Measurements from ENCODE around the gene PLEKHA7. TPM values are rescaled to one million over a fixed set of nuclear protein-coding genes. Genes with fewer than 3 reads are reported as not detected.

Gene PLEKHA7
- total RNA-seq, 1 donor from 2014 or later, result 25.3 TPM

GRCh38 chr11:16759857-16760508 is 254.2 kb downstream of the PLEKHA7 start:
- H3K4me3 ChIP-seq (ENCODE audit: low read depth, low read length), result no peak overlapping the region
- TF ChIP-seq CTCF (IDR thresholded peaks at IDR 0.05; ENCODE audit: insufficient read depth, low read length, poor library complexity, severe bottlenecking), result no peak
- no peak for DNase-seq (ENCODE audit: low read depth)

GRCh38 chr11:16758382-16759024 is 255.7 kb downstream of the PLEKHA7 start:
- DNase-seq (ENCODE audit: low read depth), result no peak
- TF ChIP-seq CTCF (IDR thresholded peaks at IDR 0.05; ENCODE audit: insufficient read depth, low read length, poor library complexity, severe bottlenecking), result no peak
- no peaks in the 10 kb centered on the region for H3K36me3 ChIP-seq (ENCODE audit: control insufficient read depth, insufficient read depth, low read length)

More at GRCh38 chr11:16759857-16760508, 254.2 kb downstream of the PLEKHA7 start:
- no peaks in the 10 kb centered on the region for H3K36me3 ChIP-seq (ENCODE audit: control insufficient read depth, insufficient read depth, low read length)
- no peaks in the 10 kb centered on the region for H3K27me3 ChIP-seq (ENCODE audit: control insufficient read depth, insufficient read depth, low read length)

GRCh38 chr11:16750417-16750816 is 263.8 kb downstream of the PLEKHA7 start:
- TF ChIP-seq CTCF (IDR thresholded peaks at IDR 0.05; ENCODE audit: insufficient read depth, low read length, poor library complexity, severe bottlenecking), result no peak
- DNase-seq (ENCODE audit: low read depth), result no peak
- H3K27me3 ChIP-seq (ENCODE audit: control insufficient read depth, insufficient read depth, low read length), result no peaks in the 10 kb centered on the region
- H3K4me3 ChIP-seq (ENCODE audit: low read depth, low read length), result no peak overlapping the region
- H3K36me3 ChIP-seq (ENCODE audit: control insufficient read depth, insufficient read depth, low read length), result no peaks in the 10 kb centered on the region

More at GRCh38 chr11:16758382-16759024, 255.7 kb downstream of the PLEKHA7 start:
- H3K27me3 ChIP-seq (ENCODE audit: control insufficient read depth, insufficient read depth, low read length), result no peaks in the 10 kb centered on the region
- no peak overlapping the region for H3K4me3 ChIP-seq (ENCODE audit: low read depth, low read length)

- Histone ChIP-seq H3K4me3 (ENCODE audit: low read depth, low read length) (no peak overlapping the region), H3K27me3 (ENCODE audit: control insufficient read depth, insufficient read depth, low read length) (no peaks in the 10 kb centered on the region), H3K36me3 (ENCODE audit: control insufficient read depth, insufficient read depth, low read length) (no peaks in the 10 kb centered on the region)
- TF ChIP-seq CTCF (IDR thresholded peaks at IDR 0.05; ENCODE audit: insufficient read depth, low read length, poor library complexity, severe bottlenecking), result no peak
- no peak for DNase-seq (ENCODE audit: low read depth)
Measured at GRCh38 chr11:16749666-16750065, 264.5 kb downstream of the PLEKHA7 start.

GRCh38 chr11:16749092-16749491 is 265.1 kb downstream of the PLEKHA7 start:
- H3K27me3 ChIP-seq (ENCODE audit: control insufficient read depth, insufficient read depth, low read length), result no peaks in the 10 kb centered on the region
- H3K36me3 ChIP-seq (ENCODE audit: control insufficient read depth, insufficient read depth, low read length), result no peaks in the 10 kb centered on the region
- TF ChIP-seq CTCF (IDR thresholded peaks at IDR 0.05; ENCODE audit: insufficient read depth, low read length, poor library complexity, severe bottlenecking), result no peak
- no peak for DNase-seq (ENCODE audit: low read depth)
- H3K4me3 ChIP-seq (ENCODE audit: low read depth, low read length), result no peak overlapping the region
